Measurements from ENCODE around the gene CHCHD3. TPM values are rescaled to one million over a fixed set of nuclear protein-coding genes. Genes with fewer than 3 reads are reported as not detected.

Gene CHCHD3
- total and polyA plus RNA-seq, 9 of the 15 experiments (the other 6 are each of a cell fraction or from before 2014, with no cell fraction given): 66.2 to 279 (median 204) TPM

GRCh38 chr7:132881317-132881716, 200.6 kb downstream of the CHCHD3 start:
- ATAC-seq (no peak), FAIRE-seq (no peak), DNase-seq (ENCODE audit: extremely low read depth in 1 of 4, low spot score in 3 of 4) (no peak)
- ChIA-PET CTCF (ENCODE audit: low intra/inter-chr PET ratio) (no interaction called here), POLR2A (interaction anchor here (1.4 kb wide), 1 partner anchor 14 kb away, joined by 4 read pairs; no protein-coding TSS in a partner anchor)
- Histone ChIP-seq H3K9me3 (replicated peaks; ENCODE audit: control insufficient read depth, insufficient read depth, low read depth, low read length) (no peaks in the 10 kb centered on the region), H3K4me3 (no peak overlapping the region), H3K4me2 (ENCODE audit: insufficient read depth, low read length) (no peak overlapping the region), H3K9me1 (ENCODE audit: control insufficient read depth, insufficient read depth, low read length) (no peaks in the 10 kb centered on the region), H3K27ac (ENCODE audit: extremely low read depth, low read depth, low read length) (no peak overlapping the region), H3K4me1 (replicated peaks in 1 of 2; ENCODE audit: control insufficient read depth in 2 of 2, insufficient read depth in 2 of 2, low read length in 2 of 2) (peaks cover 0 to 9% of the 10 kb centered on the region in 2 experiments; a peak in 2 of 5 replicates), H4K20me1 (replicated peaks; ENCODE audit: control insufficient read depth, insufficient read depth, low read length) (no peaks in the 10 kb centered on the region; the same call in 1 of the 2 replicates), H3K27me3 (ENCODE audit: control insufficient read depth in 2 of 2, insufficient read depth in 2 of 2, low read length in 2 of 2) (no peaks in the 10 kb centered on the region), H3K36me3 (ENCODE audit: control insufficient read depth, insufficient read depth, low read length) (peaks cover 31% of the 10 kb centered on the region; the same call in 2 of the 3 replicates), H3K9ac (ENCODE audit: insufficient read depth in 1 of 2, low read depth in 2 of 2, low read length in 2 of 2) (no peak overlapping the region), H3K79me2 (ENCODE audit: control insufficient read depth, insufficient read depth, low read length) (peaks cover 27% of the 10 kb centered on the region; the same call in 2 of the 3 replicates), H2AFZ (ENCODE audit: low read depth, low read length) (no peak overlapping the region)
- in situ Hi-C loops (cut with MboI) (no loop called here), intact Hi-C loops (cut with micrococcal nuclease) (no loop called here)
- WGBS (ENCODE audit: insufficient coverage, low coverage, missing lambda C conversion rate): 78% methylated on average over 3 of the region's 3 CpGs
- no TSS peak for BruUV-seq (replicated peaks)
- no peak for TF ChIP-seq ZNF778 (CRISPR knock-in tag; IDR thresholded peaks at IDR 0.05)
- no peak for TF ChIP-seq E2F6 (IDR thresholded peaks at IDR 0.05; ENCODE audit: borderline replicate concordance in 1 of 2, extremely low read depth in 1 of 2, insufficient read depth in 1 of 2, insufficient read length in 1 of 2, low read depth in 1 of 2, low read length in 1 of 2, poor library complexity in 1 of 2, severe bottlenecking in 1 of 2)
- no peak for TF ChIP-seq ETS1 (conservative IDR thresholded peaks at IDR 0.05; ENCODE audit: control insufficient read depth, low read depth, low read length)
- no peak for TF ChIP-seq REST (IDR thresholded peaks at IDR 0.05; ENCODE audit: borderline replicate concordance)
- TF ChIP-seq REST (CRISPR knock-in tag; IDR thresholded peaks at IDR 0.05; ENCODE audit: low read depth): no peak
- TF ChIP-seq ETS2 (tag; IDR thresholded peaks at IDR 0.05; ENCODE audit: borderline replicate concordance, poor library complexity, severe bottlenecking): no peak
- no peak for TF ChIP-seq MBD1 (CRISPR knock-in tag; IDR thresholded peaks at IDR 0.05)

Measured in K562 (cell line).